Activated CD8-positive, alpha-beta memory T cell treated with anti-CD3 and anti-CD28 coated beads, Interleukin-2, amount 50 U/mL, for 48 hours (primary cell): Measurements from ENCODE around the gene TNFAIP8.

ENCODE experiments used
- DNase-seq: peaks from one replicate; pipeline ENCODE4 v3.0.0-alpha.2; 2020

TNFAIP8 gene

GRCh38 chr5:119371146-119371545 is 15.3 kb downstream of the TNFAIP8 start:
- DNase-seq = no peak

GRCh38 chr5:119373449-119373858 is 17.6 kb downstream of the TNFAIP8 start:
- DNase-seq = no peak

GRCh38 chr5:119374901-119375300 is 19.1 kb downstream of the TNFAIP8 start:
- DNase-seq = no peak

GRCh38 chr5:119377066-119377465 is 21.2 kb downstream of the TNFAIP8 start:
- no peak for DNase-seq

- DNase-seq = no peak
Observed at GRCh38 chr5:119378075-119378700, 22.4 kb downstream of the TNFAIP8 start.

- DNase-seq = no peak
Observed at GRCh38 chr5:119379096-119379495, 23.3 kb downstream of the TNFAIP8 start.

- no peak for DNase-seq
Observed at GRCh38 chr5:119379942-119380547, 24.2 kb downstream of the TNFAIP8 start.

GRCh38 chr5:119382169-119382568 is 26.4 kb downstream of the TNFAIP8 start:
- DNase-seq = no peak

GRCh38 chr5:119383008-119383407 is 27.2 kb downstream of the TNFAIP8 start:
- no peak for DNase-seq

- DNase-seq = no peak
Observed at GRCh38 chr5:119385136-119385535, 29.3 kb downstream of the TNFAIP8 start.

- no peak for DNase-seq
Observed at GRCh38 chr5:119385536-119386128, 29.8 kb downstream of the TNFAIP8 start.

- DNase-seq = no peak
Observed at GRCh38 chr5:119386596-119387344, 31.0 kb downstream of the TNFAIP8 start.

- DNase-seq = no peak
Observed at GRCh38 chr5:119387945-119388618, 32.3 kb downstream of the TNFAIP8 start.

GRCh38 chr5:119388619-119389190 is 32.9 kb downstream of the TNFAIP8 start:
- no peak for DNase-seq

GRCh38 chr5:119389288-119390030 is 33.6 kb downstream of the TNFAIP8 start:
- DNase-seq = no peak

GRCh38 chr5:119390404-119390803 is 34.6 kb downstream of the TNFAIP8 start:
- no peak for DNase-seq

GRCh38 chr5:119393201-119393691 is 37.4 kb downstream of the TNFAIP8 start:
- no peak for DNase-seq

GRCh38 chr5:119393746-119394145 is 37.9 kb downstream of the TNFAIP8 start:
- no peak for DNase-seq

- no peak for DNase-seq
Observed at GRCh38 chr5:119395080-119395836, 39.4 kb downstream of the TNFAIP8 start.

GRCh38 chr5:119396030-119396664 is 40.3 kb downstream of the TNFAIP8 start:
- no peak for DNase-seq
